Measurements from ENCODE around the gene ZC3H11A.
"Not testable (repeated sequence)": the region's sequence is repeated elsewhere in the genome, so short reads cannot be mapped to it uniquely, and the experiment has no call there.

GRCh38 chr1:203829247-203829646 is 33.8 kb downstream of the ZC3H11A start:
- TF ChIP-seq, protein P1, sequence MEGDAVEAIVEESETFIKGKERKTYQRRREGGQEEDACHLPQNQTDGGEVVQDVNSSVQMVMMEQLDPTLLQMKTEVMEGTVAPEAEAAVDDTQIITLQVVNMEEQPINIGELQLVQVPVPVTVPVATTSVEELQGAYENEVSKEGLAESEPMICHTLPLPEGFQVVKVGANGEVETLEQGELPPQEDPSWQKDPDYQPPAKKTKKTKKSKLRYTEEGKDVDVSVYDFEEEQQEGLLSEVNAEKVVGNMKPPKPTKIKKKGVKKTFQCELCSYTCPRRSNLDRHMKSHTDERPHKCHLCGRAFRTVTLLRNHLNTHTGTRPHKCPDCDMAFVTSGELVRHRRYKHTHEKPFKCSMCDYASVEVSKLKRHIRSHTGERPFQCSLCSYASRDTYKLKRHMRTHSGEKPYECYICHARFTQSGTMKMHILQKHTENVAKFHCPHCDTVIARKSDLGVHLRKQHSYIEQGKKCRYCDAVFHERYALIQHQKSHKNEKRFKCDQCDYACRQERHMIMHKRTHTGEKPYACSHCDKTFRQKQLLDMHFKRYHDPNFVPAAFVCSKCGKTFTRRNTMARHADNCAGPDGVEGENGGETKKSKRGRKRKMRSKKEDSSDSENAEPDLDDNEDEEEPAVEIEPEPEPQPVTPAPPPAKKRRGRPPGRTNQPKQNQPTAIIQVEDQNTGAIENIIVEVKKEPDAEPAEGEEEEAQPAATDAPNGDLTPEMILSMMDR (IDR thresholded peaks at IDR 0.05) = not testable (repeated sequence)
- not testable (repeated sequence) for TF ChIP-seq POLR2A, POLR2AphosphoS5, EP300 (IDR thresholded peaks at IDR 0.05)
